ENCODE results near the gene RAPGEF6.

DNA sequence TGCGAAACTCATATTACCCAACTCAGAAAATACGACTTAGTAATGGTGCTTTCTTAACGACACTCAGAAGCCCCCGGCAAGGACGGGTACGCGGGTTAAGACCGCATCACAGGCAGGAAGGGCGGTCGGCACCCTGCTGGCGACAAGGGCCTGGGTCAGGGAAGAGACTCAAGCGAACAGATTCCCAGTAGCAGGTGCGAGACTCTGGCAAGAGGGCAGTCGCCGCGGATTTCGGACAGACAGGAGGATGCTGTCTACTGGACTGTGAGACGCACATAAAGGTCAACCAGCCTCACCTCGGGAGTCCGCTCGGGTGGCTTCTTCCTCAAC, 398 bp downstream of the RAPGEF6 start:
- no peak for TF ChIP-seq SMARCE1 (IDR thresholded peaks at IDR 0.05)
- TF ChIP-seq ZNF274 (IDR thresholded peaks at IDR 0.05; ENCODE audit: borderline replicate concordance, low read depth, low read length) = no peak
- TF ChIP-seq, protein P1, sequence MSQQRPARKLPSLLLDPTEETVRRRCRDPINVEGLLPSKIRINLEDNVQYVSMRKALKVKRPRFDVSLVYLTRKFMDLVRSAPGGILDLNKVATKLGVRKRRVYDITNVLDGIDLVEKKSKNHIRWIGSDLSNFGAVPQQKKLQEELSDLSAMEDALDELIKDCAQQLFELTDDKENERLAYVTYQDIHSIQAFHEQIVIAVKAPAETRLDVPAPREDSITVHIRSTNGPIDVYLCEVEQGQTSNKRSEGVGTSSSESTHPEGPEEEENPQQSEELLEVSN (IDR thresholded peaks at IDR 0.05; ENCODE audit: borderline replicate concordance in 1 of 2, extremely low read depth in 1 of 2, insufficient read depth in 1 of 2, insufficient read length in 1 of 2, low read depth in 1 of 2, low read length in 1 of 2, poor library complexity in 1 of 2, severe bottlenecking in 1 of 2) = no peak
- no peak for TF ChIP-seq SMARCB1 (IDR thresholded peaks at IDR 0.05; ENCODE audit: insufficient read length, low read depth)
- TF ChIP-seq BRCA1 (IDR thresholded peaks at IDR 0.05) = no peak
- no peak for TF ChIP-seq BRCA1 (CRISPR knock-in tag; IDR thresholded peaks at IDR 0.05)
- TF ChIP-seq JUNB (CRISPR knock-in tag; conservative IDR thresholded peaks at IDR 0.05) = no peak
- TF ChIP-seq, protein P2, sequence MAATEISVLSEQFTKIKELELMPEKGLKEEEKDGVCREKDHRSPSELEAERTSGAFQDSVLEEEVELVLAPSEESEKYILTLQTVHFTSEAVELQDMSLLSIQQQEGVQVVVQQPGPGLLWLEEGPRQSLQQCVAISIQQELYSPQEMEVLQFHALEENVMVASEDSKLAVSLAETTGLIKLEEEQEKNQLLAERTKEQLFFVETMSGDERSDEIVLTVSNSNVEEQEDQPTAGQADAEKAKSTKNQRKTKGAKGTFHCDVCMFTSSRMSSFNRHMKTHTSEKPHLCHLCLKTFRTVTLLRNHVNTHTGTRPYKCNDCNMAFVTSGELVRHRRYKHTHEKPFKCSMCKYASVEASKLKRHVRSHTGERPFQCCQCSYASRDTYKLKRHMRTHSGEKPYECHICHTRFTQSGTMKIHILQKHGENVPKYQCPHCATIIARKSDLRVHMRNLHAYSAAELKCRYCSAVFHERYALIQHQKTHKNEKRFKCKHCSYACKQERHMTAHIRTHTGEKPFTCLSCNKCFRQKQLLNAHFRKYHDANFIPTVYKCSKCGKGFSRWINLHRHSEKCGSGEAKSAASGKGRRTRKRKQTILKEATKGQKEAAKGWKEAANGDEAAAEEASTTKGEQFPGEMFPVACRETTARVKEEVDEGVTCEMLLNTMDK (IDR thresholded peaks at IDR 0.05; ENCODE audit: borderline replicate concordance, insufficient read depth, low read depth, low read length, poor library complexity, severe bottlenecking) = no peak

All from K562 (cell line).